Urothelium cell line (cell line): ENCODE data around the gene CTNNA3.

Experiments
- DNase-seq: peaks from one replicate; pipeline ENCODE4 v3.0.0; 2011; ENCODE audit warnings: low spot score, mixed read lengths
- FAIRE-seq: peaks from 2 replicates; lab custom pipeline; 2011; peaks lifted over from hg19 to GRCh38; lab: Jason Lieb, UNC

The CTNNA3 gene

DNA sequence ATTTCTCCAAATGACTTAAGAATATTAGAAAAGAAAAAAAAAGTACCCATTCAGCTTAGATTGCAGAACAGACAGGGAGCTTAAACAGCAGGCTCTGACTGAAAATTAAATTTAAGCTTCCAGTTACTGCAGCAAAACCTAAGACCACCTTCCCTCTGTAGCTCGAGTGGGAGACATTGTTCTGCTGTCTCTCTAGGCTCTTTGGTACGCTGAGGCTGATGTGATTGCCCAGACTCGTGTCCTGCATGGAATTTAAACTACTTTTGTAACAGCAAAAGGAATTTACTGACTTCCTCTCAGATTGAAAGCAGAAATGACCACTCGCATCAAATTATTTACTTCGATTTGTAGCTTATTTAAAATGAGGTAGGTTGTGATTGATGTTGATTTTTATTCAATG is 645.6 kb downstream of the CTNNA3 start:
- no peak for FAIRE-seq
- DNase-seq: no peak

DNA sequence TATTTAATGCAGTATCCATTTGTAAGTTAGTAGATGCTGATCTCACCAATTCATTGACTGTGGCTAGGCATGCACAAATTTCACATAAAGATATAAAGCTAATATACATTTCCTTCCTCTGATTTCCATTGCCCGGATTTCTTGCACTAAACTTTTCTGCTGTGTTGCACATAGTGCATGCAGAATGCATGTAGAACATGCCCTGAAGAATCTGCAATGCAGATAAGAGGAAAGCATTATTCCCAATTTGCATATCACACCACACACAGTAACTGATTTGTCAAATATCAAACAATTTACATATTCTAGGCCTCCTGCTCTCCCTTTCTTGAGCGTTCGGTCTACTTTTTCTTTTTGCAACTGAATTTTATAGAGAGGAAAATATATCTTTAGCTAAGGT is 646.0 kb downstream of the CTNNA3 start:
- DNase-seq (no peak), FAIRE-seq (no peak)

DNA sequence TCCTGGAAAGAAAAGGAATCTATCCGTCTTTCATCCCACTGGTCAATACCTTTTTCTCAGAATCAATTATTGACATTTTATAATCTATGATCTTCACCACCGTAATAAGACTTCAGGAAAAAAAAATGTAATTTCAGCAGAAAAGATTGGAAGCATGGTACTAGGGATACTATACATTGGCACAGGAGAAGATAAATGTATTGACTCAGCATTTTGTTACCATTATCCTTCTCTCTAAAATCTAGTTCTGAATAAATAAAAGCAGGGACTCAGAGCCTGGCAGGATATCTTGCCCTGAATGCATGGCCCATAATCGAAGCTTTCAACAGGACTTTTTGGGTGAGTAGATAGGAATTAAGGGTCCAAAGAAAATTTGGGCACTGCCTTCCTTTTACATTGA is 649.5 kb downstream of the CTNNA3 start:
- DNase-seq: no peak
- no peak for FAIRE-seq

DNA sequence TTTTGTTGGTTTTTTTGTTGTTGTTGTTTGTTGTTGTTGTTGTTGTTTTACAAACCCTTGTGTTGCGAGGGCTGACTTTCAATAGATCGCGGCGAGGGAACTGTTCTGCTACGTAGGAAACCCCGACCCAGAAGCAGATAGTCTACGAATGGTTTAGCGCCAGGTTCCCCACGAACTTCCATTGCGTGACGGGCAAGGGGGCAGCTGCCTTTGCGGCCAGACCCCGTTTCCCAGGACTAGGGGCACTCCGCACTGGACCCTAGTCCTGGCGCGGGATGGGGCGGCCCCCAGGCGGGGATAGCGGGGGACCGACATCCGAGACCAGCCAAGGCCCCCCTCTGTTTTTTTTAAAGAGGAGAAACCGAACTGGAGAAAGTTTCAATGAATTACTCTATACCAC is 650.6 kb downstream of the CTNNA3 start:
- FAIRE-seq (no peak), DNase-seq (no peak)

DNA sequence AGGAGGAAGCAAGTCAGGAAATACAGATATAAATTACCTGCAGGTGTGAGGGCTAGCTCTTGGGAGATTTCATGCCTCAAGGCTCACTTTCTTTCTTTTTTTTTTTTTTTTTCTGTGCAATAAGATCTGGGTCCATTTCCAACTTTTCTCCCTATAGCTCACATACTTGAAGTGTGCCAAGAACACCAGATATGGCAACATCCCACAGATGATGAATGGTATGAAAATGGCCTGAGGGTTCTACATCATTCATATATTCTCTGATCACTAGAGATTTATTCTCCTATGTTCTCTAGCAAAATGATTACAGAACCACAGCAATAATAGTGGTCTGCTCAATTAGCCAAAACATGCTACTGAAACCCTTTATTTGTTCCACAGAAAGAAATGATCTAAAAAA is 653.0 kb downstream of the CTNNA3 start:
- DNase-seq: no peak
- FAIRE-seq: no peak

DNA sequence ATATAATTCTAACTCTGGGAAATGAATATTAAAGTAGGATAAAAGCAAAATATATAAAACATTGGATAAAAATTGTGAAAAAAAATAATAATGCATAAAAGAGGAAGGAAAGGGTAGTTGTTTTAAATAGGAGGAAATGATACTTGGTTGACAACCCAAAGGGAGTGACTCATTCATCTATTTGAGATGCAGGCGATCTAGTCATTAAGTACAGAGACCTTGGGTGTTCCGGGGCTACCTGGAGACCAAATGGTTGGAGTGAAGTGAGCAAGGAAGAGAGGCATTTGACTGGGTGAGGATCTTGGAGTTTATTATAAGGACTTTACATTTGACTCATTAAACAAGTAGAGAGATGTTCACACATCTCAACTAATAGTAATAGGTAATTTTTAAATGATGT is 659.2 kb downstream of the CTNNA3 start:
- DNase-seq: no peak
- no peak for FAIRE-seq

DNA sequence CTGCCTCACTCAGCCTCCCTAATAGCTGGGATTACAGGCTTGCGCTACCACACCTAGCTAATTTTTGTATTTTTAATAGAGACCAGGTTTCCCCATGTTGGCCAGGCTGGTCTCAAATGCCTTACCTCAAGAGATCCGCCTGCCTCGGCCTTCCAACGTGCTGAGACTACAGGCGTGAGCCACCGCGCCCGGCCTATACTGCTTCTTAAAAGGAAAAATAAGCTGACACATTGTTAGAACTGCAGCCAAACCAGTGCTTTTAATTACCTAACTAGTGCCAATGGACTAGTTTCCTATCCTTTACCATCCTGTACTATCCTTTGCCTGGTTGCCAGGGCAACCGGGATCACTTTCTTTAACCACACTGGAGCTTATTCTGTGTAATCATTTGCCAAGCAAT is 662.1 kb downstream of the CTNNA3 start:
- DNase-seq: no peak
- FAIRE-seq: no peak

DNA sequence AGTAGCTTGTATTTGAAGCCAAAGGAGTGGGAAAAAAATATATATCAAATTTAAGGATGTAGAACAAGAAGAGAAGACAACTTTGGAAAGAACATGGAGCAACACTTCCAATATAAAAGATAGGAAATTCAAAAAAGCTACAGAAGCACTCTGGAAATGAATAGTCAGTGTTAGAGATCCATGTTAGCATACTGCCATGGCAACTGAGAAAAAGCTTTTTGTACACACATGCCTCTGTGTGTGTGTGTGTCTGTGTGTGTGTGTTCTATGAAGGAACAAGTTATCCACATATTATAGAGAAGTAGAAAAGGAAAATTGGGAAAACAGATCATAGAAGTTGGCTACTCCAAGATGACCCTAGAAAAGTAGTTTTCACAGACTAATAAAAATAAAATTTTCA is 673.9 kb downstream of the CTNNA3 start:
- FAIRE-seq: no peak

DNA sequence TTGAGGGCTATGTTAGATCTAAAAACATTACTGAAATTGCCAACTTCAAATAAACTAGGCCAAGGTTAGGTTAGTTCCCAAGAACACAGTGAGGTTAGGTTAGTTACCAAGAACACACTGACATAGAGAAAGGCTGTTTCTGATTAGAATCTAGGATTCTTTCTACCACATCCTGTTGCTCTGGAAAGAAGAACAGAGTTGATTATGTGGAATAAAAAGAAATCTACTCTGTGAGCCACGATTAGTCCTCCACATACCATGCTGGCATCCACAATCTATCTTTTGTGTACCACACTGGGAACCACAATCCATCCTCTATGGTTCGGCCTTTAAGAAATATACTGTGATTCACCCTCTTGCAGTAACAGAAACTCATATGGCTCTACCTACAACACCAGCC is 678.8 kb downstream of the CTNNA3 start:
- FAIRE-seq: no peak
- DNase-seq: no peak

More for the DNA sequence above, 673.9 kb downstream of the CTNNA3 start:
- DNase-seq: no peak

DNA sequence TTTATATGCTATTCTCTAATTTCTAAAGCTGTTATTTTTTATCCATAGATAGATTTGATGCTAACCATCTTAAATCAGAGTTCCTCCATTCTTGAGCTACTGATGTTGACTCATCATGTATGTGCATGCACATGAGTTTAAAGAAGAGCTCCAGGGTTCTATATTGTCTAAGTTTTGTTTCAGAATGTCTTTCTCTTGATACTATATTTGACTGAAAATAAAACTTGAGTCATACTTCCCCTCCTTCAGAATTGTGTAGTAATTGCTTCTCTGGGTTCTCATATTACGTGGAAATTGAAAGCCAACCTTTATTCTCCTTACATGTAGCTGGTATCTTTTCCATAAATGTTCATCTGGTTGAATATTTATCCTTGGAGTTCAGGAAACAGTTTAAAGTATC is 680.8 kb downstream of the CTNNA3 start:
- no peak for FAIRE-seq
- DNase-seq: no peak

DNA sequence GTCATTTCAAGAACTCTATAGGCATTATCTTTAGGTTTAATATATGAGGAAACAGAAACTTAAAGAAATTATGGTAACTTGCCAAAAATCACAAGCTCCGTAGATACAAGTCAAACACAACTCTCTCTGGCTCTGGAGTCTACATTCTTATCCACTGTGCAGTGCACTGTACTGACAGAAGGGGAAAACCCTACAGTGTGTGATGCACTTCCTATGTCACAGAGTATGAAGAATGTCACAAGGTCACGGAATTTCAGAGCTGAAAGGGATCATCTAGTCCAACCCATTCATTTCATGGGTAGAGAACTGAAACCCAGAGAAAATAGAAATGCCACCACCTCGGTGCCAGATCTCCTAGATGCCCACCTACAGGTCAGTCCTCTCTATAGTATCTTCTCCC is 684.0 kb downstream of the CTNNA3 start:
- FAIRE-seq: no peak
- no peak for DNase-seq

DNA sequence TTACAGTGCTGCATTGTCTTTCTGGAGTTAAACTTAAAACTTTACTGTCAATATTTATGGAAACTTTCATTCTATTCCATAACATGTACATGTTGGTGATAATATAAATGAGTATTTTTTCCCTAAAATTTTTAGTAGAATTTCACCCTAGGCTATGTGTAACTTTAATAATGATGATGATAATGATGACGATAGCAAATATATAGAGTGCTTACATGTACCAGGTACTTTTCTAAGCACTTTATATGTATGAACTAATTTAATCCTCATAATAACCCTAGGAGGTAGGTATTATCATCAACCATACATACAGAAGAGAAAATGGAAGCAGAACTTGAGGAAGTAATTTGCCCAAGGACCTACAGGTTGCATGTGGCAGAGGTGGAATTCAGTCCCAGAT is 684.5 kb downstream of the CTNNA3 start:
- DNase-seq (no peak), FAIRE-seq (no peak)

DNA sequence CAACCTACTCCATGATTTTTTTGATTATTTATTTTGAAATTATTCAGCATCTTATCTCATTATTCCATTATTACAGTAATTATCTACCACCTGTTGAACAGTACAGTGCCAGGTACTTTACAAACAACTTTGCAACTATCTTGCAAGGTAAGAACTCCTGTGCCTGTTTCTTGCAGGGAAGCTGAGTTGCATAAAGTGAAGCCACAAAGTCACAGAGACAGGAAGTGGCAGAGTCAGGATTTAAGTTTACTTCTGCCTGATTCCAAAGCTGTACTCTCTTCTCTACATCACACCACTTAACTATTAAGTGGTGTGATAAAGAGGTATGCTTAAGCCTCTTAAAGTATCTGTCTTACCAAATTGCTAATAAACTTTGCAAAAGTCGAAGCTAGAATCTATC is 690.0 kb downstream of the CTNNA3 start:
- FAIRE-seq: no peak
- DNase-seq: no peak

DNA sequence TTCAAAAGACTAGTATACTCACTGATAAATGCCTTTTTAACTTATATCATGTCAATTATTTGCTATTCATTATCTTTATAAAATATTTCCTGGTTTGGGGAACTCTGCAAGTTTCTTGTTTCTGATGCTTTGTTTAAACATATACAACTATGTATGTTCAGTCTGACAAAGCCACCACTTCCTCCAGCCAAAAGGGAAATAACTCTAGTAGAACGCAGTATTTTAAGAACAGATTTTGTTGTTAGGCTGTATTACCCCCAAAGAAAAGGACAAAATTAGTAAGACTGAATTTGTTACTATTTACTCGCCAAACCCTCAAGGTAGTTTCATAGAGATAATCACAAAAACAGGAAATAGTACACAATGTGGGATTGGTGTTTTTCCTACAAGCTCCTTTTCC is 691.3 kb downstream of the CTNNA3 start:
- no peak for FAIRE-seq

DNA sequence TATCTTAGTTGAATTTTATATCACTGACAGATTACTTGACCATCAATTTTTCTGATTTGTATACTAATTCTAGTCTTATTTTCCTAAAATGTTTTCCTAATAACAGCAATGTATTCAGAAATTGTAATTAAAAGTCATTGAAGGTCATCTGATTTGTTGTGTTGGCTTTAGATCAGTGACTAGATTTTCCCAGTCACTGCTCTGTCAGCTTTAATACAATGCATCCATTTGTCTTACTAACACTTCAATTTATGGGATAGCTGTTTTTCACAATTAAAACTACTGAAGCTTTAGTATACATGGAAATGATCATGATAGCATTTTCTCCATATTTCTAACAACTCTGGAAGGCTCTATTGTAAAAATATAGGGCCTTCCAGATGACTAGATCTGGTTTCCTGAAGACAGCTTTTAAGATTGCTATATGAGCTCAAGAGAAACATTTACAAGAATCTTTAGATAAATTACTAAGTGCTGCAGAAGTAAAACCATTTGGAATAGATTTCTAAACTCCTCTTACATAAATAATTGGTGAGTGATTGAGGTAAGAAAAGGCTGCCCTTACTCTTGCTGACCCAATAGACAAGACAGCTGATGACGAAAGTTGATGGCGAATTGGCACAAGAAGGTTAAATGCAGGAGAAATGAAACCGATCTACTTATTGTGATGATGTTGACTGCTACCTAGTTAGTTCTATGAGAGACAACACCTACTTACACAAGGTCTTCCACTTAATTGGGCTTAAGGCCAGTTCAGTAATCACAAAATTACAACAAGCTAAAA is 696.0 kb downstream of the CTNNA3 start:
- no peak for FAIRE-seq
- DNase-seq: no peak

More for the DNA sequence above, 691.3 kb downstream of the CTNNA3 start:
- DNase-seq: no peak

DNA sequence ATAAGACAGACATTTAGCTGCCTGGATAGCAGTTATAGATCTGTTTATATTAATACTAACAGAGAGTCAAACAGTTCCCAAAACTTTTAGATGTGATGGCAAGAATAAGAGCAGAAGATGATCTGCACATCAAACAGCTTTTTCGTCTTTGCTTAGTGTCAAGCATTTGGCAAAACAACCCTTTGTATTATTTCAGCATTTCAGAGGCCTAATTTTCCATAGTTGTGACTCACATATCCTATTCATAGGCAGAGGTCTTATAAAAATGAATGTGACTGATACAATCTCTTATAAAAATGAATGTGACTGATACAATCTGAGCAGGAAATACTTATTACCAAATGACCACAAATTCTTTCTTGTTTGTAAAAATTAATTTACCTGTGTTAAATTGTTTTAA is 699.0 kb downstream of the CTNNA3 start:
- DNase-seq: no peak
- no peak for FAIRE-seq

DNA sequence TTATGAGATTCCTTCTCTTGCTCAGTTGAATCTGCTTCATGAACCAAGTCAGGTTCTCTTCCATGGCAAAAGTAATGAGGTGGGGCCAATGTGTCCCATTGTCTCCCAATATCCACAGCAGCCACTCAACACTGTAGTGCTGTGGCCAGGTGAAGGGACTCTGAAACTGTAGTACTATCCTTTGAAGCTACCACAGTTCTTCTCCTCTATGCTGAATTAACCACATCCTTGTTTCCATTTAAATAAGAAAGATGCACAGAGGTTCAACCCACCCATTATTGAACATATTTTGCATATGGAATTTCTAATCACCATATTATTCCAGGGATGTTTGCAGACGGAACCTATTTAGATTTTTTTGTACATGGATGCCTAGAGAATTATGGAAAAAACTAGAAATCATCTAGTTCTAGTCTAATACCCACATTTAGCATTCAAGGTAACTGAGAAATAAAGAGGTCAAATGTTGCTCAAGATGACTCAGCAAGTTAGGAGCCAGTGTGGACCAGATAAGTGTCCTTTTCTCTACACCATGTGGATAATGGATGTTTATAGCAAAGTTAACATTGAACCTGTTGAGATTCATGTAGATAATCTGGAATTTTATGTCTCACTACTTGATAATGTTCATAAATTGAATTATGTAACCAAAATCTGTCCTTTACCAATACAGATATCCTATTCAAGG is 705.7 kb downstream of the CTNNA3 start:
- FAIRE-seq: no peak
- no peak for DNase-seq

DNA sequence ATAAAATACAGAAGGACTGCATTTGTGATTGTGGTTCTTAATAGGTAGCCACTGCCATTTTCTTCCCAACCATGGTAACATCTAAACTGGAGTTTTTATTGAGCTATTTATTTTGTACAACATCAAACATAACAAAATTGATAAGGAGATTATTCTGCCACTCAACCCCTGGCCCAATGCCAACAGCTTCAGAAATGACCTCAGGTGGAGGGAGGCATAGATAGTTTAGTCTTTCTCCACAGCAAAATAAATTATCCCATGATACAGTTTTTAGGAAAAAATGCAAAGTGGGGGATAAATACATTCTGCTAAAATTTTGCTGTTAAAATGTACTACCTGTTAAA is 712.5 kb downstream of the CTNNA3 start:
- DNase-seq (no peak), FAIRE-seq (no peak)

DNA sequence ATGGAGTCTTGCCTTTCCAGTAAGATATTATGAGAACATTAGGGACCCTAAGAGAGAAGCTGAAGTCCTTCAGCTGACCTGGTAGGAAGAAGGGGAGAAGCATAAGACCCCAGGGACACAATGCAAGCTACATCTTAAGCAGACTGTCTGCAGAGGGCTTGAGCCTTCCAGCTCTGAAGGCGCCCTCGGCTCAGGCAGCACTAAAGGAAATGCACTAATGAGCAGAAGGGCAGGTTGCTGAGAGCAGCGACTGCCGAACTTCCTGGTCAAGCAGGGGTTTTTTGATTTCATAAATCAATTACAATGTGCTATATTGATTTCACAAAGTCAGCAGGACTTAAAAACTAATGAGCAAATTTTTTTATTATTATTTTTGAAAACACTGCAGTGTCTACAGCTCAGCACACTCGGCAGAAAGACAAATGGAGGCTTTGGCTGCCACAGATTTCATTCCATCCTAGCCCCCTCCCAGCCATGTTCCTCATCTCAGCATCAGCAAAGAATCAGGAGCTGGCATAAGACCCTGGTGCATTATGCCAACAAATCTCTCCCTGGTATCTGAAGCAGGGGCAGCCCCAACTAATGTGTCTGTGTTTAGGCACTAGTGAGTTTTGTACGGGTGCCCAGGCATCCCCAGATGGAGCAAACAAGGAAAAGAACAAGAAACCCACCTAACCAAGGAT is 713.1 kb downstream of the CTNNA3 start:
- FAIRE-seq: no peak

DNA sequence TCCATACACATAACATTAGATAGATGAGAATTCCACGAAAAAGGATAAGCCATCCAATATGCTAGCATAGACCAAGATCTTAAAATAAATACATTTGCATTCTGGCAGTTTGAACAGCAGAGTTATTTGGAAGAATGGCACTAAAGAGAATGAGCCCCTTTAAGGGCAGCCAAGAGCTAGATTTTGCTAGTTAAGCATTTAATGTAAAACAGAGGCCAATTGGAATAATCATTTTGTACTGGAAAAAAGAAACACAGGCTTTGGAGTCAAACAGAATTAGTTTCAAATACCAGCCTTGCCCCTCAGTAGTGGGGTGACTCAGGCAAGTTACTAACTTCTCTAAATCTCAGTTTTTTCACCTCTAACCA is 714.0 kb downstream of the CTNNA3 start:
- DNase-seq (no peak), FAIRE-seq (no peak)

More for the DNA sequence above, 713.1 kb downstream of the CTNNA3 start:
- no peak for DNase-seq

DNA sequence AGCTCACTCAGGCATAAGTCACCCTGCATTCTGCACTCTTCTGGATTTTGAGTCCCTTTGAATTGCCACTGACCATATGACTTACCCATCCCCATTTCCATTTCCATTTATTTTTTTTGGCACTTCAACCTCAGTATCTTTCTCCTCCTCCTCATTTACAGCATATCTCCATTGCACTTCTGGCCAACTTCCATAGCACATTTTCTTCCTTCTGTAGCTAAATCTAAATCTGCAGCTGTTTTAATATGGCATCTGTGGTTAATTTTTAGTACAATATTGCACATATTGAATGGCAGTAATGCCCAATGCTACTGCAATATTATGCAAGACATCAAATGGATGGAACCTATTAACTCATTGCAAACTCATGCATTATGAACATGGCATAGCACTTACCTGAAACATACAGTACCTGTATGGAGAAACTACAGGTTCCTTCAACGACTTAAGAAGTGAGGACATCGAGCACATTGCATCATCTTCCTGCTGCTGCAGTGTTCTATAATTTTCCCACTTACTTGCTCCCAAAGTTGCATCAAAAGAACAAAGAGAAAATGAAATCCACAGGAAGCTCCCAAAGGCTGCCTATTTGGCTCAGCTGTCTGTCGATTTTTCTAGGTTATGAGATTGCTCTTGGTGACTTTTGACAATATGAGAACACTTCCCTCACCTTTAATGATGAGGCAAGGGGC is 714.5 kb downstream of the CTNNA3 start:
- DNase-seq (no peak), FAIRE-seq (no peak)
